GM19395 (cell line): ENCODE measurements around the gene PLCL2.

Source experiments
- ATAC-seq: cut with Tn5 transposase; IDR thresholded peaks from one replicate; pipeline ENCODE4 v1.9.1; 2021; ENCODE audit warnings: mild to moderate bottlenecking, moderate library complexity; ENCODE audit not compliant: unreplicated experiment

Gene PLCL2

GRCh38 chr3:16888785-16889607 is 4.2 kb downstream of the PLCL2 start:
- peak; percentile 55 for ATAC-seq

- ATAC-seq: no peak
Measured at GRCh38 chr3:16890597-16891333, 6.0 kb downstream of the PLCL2 start.

- no peak for ATAC-seq
Measured at GRCh38 chr3:16893618-16894200, 9.0 kb downstream of the PLCL2 start.

- ATAC-seq: no peak
Measured at GRCh38 chr3:16896094-16896627, 11.4 kb downstream of the PLCL2 start.

GRCh38 chr3:16896820-16897219 is 12.1 kb downstream of the PLCL2 start:
- ATAC-seq: no peak

GRCh38 chr3:16897254-16897926 is 12.6 kb downstream of the PLCL2 start:
- ATAC-seq: peak; percentile 80

- no peak for ATAC-seq
Measured at GRCh38 chr3:16898595-16899395, 14.0 kb downstream of the PLCL2 start.

GRCh38 chr3:16899919-16900318 is 15.2 kb downstream of the PLCL2 start:
- ATAC-seq: no peak

GRCh38 chr3:16900779-16901440 is 16.2 kb downstream of the PLCL2 start:
- no peak for ATAC-seq

- ATAC-seq: no peak
Measured at GRCh38 chr3:16904423-16905417, 20.0 kb downstream of the PLCL2 start.

GRCh38 chr3:16905704-16906103 is 20.9 kb downstream of the PLCL2 start:
- no peak for ATAC-seq

GRCh38 chr3:16906682-16907081 is 21.9 kb downstream of the PLCL2 start:
- no peak for ATAC-seq

GRCh38 chr3:16907243-16907642 is 22.5 kb downstream of the PLCL2 start:
- peak; percentile 71 for ATAC-seq

GRCh38 chr3:16908016-16908807 is 23.5 kb downstream of the PLCL2 start:
- no peak for ATAC-seq

GRCh38 chr3:16908896-16909295 is 24.1 kb downstream of the PLCL2 start:
- ATAC-seq: no peak

GRCh38 chr3:16909802-16910201 is 25.0 kb downstream of the PLCL2 start:
- no peak for ATAC-seq

GRCh38 chr3:16910207-16910606 is 25.5 kb downstream of the PLCL2 start:
- ATAC-seq: no peak

- ATAC-seq: no peak
Measured at GRCh38 chr3:16911916-16912315, 27.2 kb downstream of the PLCL2 start.
